Testis (tissue), 2 donors: ENCODE data around the gene ST3GAL2.

Experiments
- POLR2A ChIP-seq: fragments of 450-650 bp; IDR thresholded peaks from one replicate; pipeline ENCODE4 v1.6.1; 2017; ENCODE audit warnings: antibody characterized with exemption, mild to moderate bottlenecking, moderate library complexity
- TF ChIP-seq, protein P1 (sequence below), 3 experiments: fragments of 450-650 bp in 2 of 3; fragments of 200-600 bp in 1 of 3; sonication (generic) in 1 of 3; IDR thresholded peaks; one replicate each; pipeline ENCODE4 v1.5.1; 2016 to 2019; ENCODE audit warnings: antibody characterized with exemption in 3 of 3, mild to moderate bottlenecking in 2 of 3, moderate library complexity in 1 of 3

DNA sequence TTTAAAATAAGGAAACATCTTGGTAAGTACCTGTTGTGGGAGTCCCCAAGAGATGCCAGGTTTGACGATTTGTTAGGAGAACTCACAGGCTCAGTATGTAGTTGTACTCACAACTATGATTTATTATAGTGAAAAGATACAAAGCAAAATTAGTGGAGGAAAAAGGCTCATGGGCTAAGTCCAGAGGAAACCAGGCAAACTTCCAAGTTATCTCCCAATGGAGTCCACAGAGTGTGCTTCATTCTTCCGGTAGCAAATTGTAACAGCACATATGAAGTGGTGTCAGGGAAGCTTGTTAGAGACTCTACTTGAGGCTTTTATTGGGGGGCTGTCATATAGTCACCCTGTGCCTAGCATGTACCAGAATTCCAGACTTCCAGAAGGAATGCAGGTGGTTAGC lies 89.9 kb downstream of the ST3GAL2 start:
- TF ChIP-seq, protein P1, sequence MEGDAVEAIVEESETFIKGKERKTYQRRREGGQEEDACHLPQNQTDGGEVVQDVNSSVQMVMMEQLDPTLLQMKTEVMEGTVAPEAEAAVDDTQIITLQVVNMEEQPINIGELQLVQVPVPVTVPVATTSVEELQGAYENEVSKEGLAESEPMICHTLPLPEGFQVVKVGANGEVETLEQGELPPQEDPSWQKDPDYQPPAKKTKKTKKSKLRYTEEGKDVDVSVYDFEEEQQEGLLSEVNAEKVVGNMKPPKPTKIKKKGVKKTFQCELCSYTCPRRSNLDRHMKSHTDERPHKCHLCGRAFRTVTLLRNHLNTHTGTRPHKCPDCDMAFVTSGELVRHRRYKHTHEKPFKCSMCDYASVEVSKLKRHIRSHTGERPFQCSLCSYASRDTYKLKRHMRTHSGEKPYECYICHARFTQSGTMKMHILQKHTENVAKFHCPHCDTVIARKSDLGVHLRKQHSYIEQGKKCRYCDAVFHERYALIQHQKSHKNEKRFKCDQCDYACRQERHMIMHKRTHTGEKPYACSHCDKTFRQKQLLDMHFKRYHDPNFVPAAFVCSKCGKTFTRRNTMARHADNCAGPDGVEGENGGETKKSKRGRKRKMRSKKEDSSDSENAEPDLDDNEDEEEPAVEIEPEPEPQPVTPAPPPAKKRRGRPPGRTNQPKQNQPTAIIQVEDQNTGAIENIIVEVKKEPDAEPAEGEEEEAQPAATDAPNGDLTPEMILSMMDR (IDR thresholded peaks at IDR 0.05) = no peak
- TF ChIP-seq POLR2A = no peak
